GM19351 (cell line): ENCODE data around the gene PROK2.
A peak's percentile ranks its signal among the peaks of the same experiment; 100 is the strongest.

Experiments used
- ATAC-seq: cut with Tn5 transposase; IDR thresholded peaks from one replicate; pipeline ENCODE4 v1.9.1; 2021; ENCODE audit warnings: mild to moderate bottlenecking, moderate library complexity; ENCODE audit not compliant: unreplicated experiment

PROK2 gene

DNA sequence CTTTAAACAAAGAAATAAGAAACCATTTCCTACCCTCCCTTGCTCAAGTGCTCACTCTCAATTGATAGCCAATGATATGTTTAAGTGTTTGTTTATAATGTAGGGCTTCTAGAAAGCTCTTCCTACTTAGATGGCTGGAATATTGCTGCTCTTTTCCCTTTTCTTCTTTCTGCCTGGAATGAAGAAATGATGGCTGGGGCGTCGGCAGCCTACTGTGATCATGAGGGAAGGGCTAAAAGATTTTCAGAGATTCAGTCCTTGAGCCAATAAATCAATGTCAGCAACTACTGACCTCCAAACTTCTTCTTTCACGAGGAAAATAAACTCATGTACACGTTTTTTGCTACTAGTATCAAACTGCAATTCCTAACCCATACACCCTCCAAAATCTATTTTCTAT lies 33.3 kb downstream of the PROK2 start:
- ATAC-seq = no peak

DNA sequence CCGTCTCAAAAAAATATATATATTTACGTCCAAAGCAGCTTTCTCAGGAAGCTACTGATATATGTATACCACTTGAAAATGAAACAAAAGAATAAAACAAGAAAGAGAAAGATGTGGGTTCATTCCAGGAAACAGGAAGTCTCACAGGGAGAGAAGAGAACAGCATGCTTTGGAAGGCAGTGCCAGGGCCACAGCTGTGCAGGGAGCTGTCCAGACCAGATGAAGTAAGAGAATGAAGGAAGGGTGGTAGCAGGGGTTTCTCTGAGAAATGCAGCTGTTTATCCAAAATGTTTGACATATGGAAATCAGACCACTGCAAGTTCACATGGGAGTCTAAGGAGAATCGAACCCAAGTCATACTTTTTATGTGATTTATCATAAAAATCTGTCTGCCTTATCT lies 40.2 kb downstream of the PROK2 start:
- no peak for ATAC-seq

DNA sequence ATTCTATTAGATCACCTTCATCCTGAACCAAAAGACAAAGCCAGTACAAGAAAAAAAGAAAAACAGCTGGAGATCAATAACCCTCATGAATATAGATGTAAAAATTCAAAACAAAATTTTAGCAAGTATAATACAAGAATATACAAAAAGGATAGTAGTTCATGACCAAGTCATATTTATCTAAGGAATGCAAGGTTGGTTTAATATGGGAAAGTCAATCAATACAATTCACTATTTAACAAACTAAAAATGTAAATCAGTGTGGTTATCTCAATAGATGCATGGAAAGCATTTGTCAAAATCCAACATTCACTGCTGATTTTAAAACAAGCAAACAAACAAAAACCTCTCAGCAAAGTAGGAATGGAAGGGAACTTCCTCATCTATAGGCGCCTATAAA lies 42.3 kb downstream of the PROK2 start:
- no peak for ATAC-seq

DNA sequence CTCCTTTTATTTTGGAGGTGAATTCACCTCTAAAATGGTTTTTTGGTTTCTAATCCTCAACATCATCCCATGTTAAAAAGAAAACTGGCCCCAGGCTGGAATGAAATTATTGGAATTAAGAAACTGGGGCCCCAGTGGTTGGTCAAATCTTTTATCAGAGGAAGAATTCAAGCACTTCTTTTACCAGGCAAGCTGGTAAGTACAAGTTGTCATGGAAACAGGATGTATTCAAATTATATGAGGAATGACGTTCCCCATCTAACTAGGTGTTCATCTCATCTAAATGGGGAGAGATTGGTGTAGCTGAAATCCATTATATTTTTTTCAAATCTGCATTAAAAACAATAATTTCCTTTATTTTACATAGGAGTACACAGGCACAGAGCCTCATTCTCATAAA lies 50.1 kb downstream of the PROK2 start:
- no peak for ATAC-seq

- ATAC-seq = no peak
Measured at GRCh38 chr3:71733319-71733718, 51.6 kb downstream of the PROK2 start.

DNA sequence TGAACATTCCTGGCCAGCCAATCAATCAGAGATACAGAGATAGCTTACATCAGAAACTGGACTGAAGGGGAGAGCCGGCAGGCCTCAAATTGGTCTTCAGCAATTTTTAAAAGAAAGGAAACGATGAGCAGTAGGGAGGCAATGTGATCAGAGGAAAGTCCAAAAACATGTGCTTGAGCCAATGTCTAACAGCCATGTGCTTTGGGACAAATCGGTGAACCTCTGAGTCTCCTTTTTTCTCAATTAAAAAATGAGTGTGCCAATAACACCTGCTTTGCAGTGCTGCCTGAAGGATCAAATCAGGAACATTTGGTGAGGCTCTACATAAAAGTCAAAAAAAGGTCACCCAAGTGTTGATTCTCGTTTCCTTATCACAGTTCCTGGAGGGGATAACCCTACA lies 52.3 kb downstream of the PROK2 start:
- no peak for ATAC-seq

DNA sequence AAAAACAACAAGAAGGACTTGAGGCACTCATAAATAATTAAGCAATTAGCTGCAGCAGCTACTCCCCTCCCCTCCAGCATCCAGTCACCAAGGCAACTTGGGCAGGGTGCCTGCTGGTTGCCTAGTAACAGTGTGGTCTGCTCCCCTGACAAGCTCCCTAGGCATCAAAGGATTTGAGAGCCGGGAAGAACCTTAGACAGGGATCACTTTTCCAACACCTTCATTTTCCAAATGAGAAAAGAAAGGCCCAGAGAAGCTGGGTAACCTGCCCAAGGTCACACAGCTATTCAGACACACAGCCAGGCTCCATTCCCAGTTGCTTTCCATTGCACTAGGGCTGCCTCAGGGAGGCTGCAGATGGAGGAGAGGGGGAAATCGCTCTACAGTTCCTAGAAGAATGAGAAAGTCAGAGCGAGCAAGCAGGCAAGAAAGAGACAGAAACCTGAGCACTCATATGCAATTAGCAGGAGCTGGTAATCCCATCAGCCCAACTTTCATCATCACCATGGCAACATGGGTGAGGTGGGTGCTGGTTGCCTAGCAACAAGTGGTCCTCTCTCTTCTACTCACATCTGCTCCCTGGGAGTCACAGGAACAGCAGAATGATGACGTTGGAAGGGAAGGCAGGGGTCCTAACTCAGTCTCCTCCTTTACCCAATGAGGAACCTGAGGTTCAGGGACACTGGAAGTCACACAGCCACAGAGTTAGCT lies 56.2 kb downstream of the PROK2 start:
- no peak for ATAC-seq

DNA sequence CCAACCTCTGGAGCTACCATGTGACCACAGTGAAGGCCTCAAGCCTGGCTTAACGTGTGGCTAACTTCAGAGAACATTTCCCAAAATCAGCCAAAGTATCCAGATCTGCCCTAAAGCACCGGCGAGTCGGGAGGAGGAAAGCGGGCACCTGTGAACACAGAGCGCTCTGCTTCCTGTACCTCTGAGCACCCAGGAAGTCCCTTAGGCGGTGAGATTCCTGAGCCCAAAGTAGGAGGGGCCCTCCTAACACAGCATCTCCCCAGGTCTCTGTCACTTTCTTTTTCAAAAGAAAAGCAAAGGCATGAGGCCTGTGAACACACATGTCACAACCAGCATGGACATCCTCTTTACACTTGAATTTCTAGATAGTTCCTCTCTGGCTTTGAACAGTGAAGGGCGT lies 58.8 kb downstream of the PROK2 start:
- no peak for ATAC-seq

GRCh38 chr3:71725271-71725991 lies 59.5 kb downstream of the PROK2 start, which contains the start of gene EIF4E3:
Gene EIF4E3 (minus strand): TSS chr3:71725402. CDS start chr3:71725367, 35 bp downstream.
- ATAC-seq = peak; percentile 54

- peak; percentile 43 for ATAC-seq
Measured at GRCh38 chr3:71724584-71725270, 60.2 kb downstream of the PROK2 start.

- no peak for ATAC-seq
Measured at GRCh38 chr3:71724171-71724453, 60.8 kb downstream of the PROK2 start.

DNA sequence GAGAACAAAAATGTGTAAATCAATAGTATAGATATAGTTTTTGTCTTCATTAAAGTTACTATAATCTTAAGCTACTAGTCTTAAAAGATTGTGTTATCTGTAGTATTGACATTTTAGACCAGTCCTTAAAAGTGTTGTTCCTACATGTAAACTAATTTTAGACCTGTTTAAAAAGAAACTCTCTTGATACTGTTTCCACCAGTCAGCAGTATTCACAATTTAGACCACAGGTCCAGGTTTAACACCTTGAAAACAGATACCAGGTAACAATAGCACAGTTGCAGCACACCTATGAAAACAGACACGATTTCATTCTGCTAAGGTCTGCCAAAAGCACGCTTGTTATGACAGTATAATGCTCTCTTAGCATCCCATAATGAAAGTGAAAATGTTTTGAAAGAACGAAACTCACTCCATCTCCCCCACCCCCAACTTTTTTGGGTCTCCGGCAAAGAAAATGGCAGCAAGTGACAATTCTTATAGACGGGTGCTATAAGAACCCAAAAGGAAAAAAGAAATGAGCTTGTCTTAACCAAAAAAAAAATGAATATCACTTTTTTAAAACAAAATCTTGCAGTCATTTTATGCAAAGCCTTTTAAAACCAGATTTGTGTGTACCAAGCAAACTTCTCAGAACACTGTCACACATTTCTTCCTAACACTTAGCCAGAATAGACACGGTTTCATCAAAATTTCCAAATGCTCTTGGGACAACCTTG lies 61.3 kb downstream of the PROK2 start:
- peak; percentile 44 for ATAC-seq

DNA sequence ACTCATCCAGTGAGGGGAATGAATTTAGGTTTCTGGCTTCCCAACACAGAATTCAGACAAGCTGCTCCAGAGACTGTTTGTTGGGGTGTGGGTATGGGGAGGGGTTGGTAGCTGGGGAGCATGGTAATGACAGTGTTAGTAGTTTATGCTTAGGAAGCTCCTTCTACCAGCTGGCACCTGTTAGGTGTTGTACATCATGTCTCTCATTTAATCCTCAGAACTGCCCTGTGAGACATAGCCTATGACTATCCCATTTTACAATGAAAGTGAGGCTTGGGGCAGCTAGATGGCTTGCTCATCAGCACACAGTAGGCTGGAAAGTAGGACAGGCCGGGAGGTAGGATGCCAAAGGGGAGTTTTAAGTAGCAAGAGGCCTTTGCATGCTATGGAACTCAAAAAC lies 62.3 kb downstream of the PROK2 start:
- ATAC-seq = no peak
